Fibroblast of skin of right quadriceps (primary cell): ENCODE results near the gene GOLT1A.
A peak's percentile ranks its signal among the peaks of the same experiment; 100 is the strongest.

Experiments
- DNase-seq: peaks from one replicate; pipeline ENCODE4 v3.0.0-alpha.2; 2013

GOLT1A gene

GRCh38 chr1:204213668-204214662 lies at the start of gene GOLT1A:
Gene GOLT1A, minus strand, starts transcription at chr1:204213988. Its CDS starts 82 bp downstream, at chr1:204213906.
- DNase-seq = peak; percentile 83

GRCh38 chr1:204263254-204263910 lies 49.6 kb upstream of the GOLT1A start:
- DNase-seq = no peak

GRCh38 chr1:204262506-204263253 lies 48.9 kb upstream of the GOLT1A start:
- no peak for DNase-seq

- DNase-seq = peak; percentile 34
Observed at GRCh38 chr1:204261746-204262505, 48.1 kb upstream of the GOLT1A start.

- no peak for DNase-seq
Observed at GRCh38 chr1:204261266-204261665, 47.5 kb upstream of the GOLT1A start.

- no peak for DNase-seq
Observed at GRCh38 chr1:204260601-204261197, 46.9 kb upstream of the GOLT1A start.

- DNase-seq = no peak
Observed at GRCh38 chr1:204259782-204260181, 46.0 kb upstream of the GOLT1A start.

GRCh38 chr1:204259196-204259595 lies 45.4 kb upstream of the GOLT1A start:
- DNase-seq = no peak

GRCh38 chr1:204258213-204259115 lies 44.7 kb upstream of the GOLT1A start:
- DNase-seq = peak; percentile 52

- DNase-seq = no peak
Observed at GRCh38 chr1:204257446-204257845, 43.7 kb upstream of the GOLT1A start.

- no peak for DNase-seq
Observed at GRCh38 chr1:204256531-204256930, 42.7 kb upstream of the GOLT1A start.

GRCh38 chr1:204255966-204256365 lies 42.2 kb upstream of the GOLT1A start:
- peak; percentile 33 for DNase-seq

- no peak for DNase-seq
Observed at GRCh38 chr1:204255225-204255624, 41.4 kb upstream of the GOLT1A start.

GRCh38 chr1:204254031-204254661 lies 40.4 kb upstream of the GOLT1A start:
- peak; percentile 31 for DNase-seq

GRCh38 chr1:204251926-204252689 lies 38.3 kb upstream of the GOLT1A start:
- DNase-seq = no peak

- DNase-seq = no peak
Observed at GRCh38 chr1:204251286-204251685, 37.5 kb upstream of the GOLT1A start.

GRCh38 chr1:204250428-204251030 lies 36.7 kb upstream of the GOLT1A start:
- DNase-seq = no peak

GRCh38 chr1:204249736-204250427 lies 36.1 kb upstream of the GOLT1A start:
- no peak for DNase-seq
